OCI-LY7 (cell line): ENCODE measurements around the gene PACS1. TPM values are rescaled to one million over a fixed set of nuclear protein-coding genes. Genes with fewer than 3 reads are reported as not detected.
"Not testable (repeated sequence)": the region's sequence is repeated elsewhere in the genome, so short reads cannot be mapped to it uniquely, and the experiment has no call there.

Experiments used
- BruUV-seq: library from RNA; stranded (reverse); fragments of 400-500 nt; replicated peaks from 2 replicates; lab custom pipeline; 2021; lab: Mats Ljungman, UMichigan
- CTCF ChIA-PET: fragments of 300-600 bp; sonication (Branson Sonifier 250); formaldehyde crosslinking; loops from one replicate; lab custom pipeline; 2022; ENCODE audit warnings: antibody characterized with exemption; ENCODE audit not compliant: unreplicated experiment; lab: Charles Lee
- POLR2A ChIA-PET: fragments of 300-600 bp; sonication (Branson Sonifier 250); formaldehyde crosslinking; loops from one replicate; lab custom pipeline; 2022; ENCODE audit warnings: antibody characterized with exemption; lab: Charles Lee
- DNase-seq: peaks from one replicate; pipeline ENCODE4 v3.0.0-alpha.2; 2015; ENCODE audit warnings: low spot score
- H2AFZ ChIP-seq: fragments of 200-600 bp; sonication (generic), shearing (Covaris generic); 2 replicates; pipeline ENCODE4 v1.6.1; 2014; ENCODE audit warnings: mild to moderate bottlenecking, antibody characterized with exemption, low read length, moderate library complexity
- H3K27ac ChIP-seq: fragments of 200-600 bp; sonication (generic); 2 replicates; pipeline ENCODE4 v1.5.1; 2014; ENCODE audit warnings: mixed run types, low read depth, mild to moderate bottlenecking, moderate library complexity, low read length, inconsistent platforms; ENCODE audit not compliant: poor library complexity, severe bottlenecking
- H3K36me3 ChIP-seq: fragments of 200-600 bp; sonication (generic); 2 replicates; pipeline ENCODE4 v1.6.1; 2014; ENCODE audit warnings: mild to moderate bottlenecking, antibody characterized with exemption, low read length, moderate library complexity, mixed read lengths; ENCODE audit not compliant: insufficient read depth
- H3K4me1 ChIP-seq: fragments of 200-600 bp; sonication (generic); 2 replicates; pipeline ENCODE4 v1.5.1; 2014; ENCODE audit warnings: mild to moderate bottlenecking, low read length; ENCODE audit not compliant: insufficient read depth, poor library complexity, severe bottlenecking
- H3K4me2 ChIP-seq: fragments of 200-600 bp; sonication (generic); 2 replicates; pipeline ENCODE4 v1.6.1; 2014; ENCODE audit warnings: mild to moderate bottlenecking, low read length
- H3K4me3 ChIP-seq: fragments of 200-600 bp; sonication (generic); 2 replicates; pipeline ENCODE4 v1.5.1; 2014; ENCODE audit warnings: mild to moderate bottlenecking, low read depth, low read length; ENCODE audit not compliant: poor library complexity, severe bottlenecking
- H3K79me2 ChIP-seq: fragments of 200-600 bp; sonication (generic); 2 replicates; pipeline ENCODE4 v1.6.1; 2016; ENCODE audit warnings: low read depth, mild to moderate bottlenecking, low read length, moderate library complexity, mixed read lengths; ENCODE audit not compliant: insufficient read depth
- H3K9me2 ChIP-seq: fragments of 200-600 bp; sonication (generic); 2 replicates; pipeline ENCODE4 v1.6.1; 2016; ENCODE audit warnings: mild to moderate bottlenecking, low read length, mixed read lengths; ENCODE audit not compliant: insufficient read depth
- H3K9me3 ChIP-seq: fragments of 200-600 bp; sonication (generic); 2 replicates; pipeline ENCODE4 v1.6.1; 2014; ENCODE audit warnings: mild to moderate bottlenecking, mixed run types, low read length, mixed read lengths
- H4K20me1 ChIP-seq: fragments of 200-600 bp; sonication (generic); 2 replicates; pipeline ENCODE4 v1.6.1; 2014; ENCODE audit warnings: mild to moderate bottlenecking, antibody characterized with exemption, low read length, moderate library complexity, mixed read lengths; ENCODE audit not compliant: insufficient read depth
- CTCF ChIP-seq: fragments of 200-600 bp; sonication (generic); conservative IDR thresholded peaks from 2 replicates; pipeline ENCODE4 v1.5.1; 2014; ENCODE audit warnings: mild to moderate bottlenecking, antibody characterized with exemption, low read length, moderate library complexity, mixed read lengths
- EZH2phosphoT487 ChIP-seq: fragments of 200-600 bp; sonication (generic); IDR thresholded peaks from 2 replicates; pipeline ENCODE4 v1.6.1; 2018; ENCODE audit warnings: low read depth, borderline replicate concordance, mild to moderate bottlenecking, mixed run types, antibody characterized with exemption, low read length, moderate library complexity, mixed read lengths
- intact Hi-C: fragments of 100-400 bp; cut with micrococcal nuclease; formaldehyde crosslinking; loops from one replicate; pipeline ENCODE4 v1.10.0; 2022; ENCODE audit not compliant: unreplicated experiment
- total RNA-seq, 2 experiments: library from RNA; depleted of rRNA in 1 of 2; stranded (reverse); fragments of >200 nt in 1 of 2; shearing (Covaris generic) in 1 of 2; gene quantifications; 2 replicates each; pipeline ENCODE4 v1.2.3, GENCODE V29; 2014 to 2022

The PACS1 gene
- total RNA-seq, 2 experiments from 2014 or later = 23.7 to 52.5 TPM

- H3K4me1 ChIP-seq = peaks cover 8% of the 10 kb centered on the region
- ChIA-PET CTCF (no interaction called here), POLR2A (no interaction called here)
- no peak for TF ChIP-seq EZH2phosphoT487
- TF ChIP-seq CTCF = no peak
- H3K27ac ChIP-seq = no peak overlapping the region
- no TSS peak for BruUV-seq
- H4K20me1 ChIP-seq = no peaks in the 10 kb centered on the region
- H3K36me3 ChIP-seq = peaks cover 43% of the 10 kb centered on the region
- H2AFZ ChIP-seq = no peak overlapping the region
- H3K4me3 ChIP-seq = no peak overlapping the region
- no peaks in the 10 kb centered on the region for H3K9me3 ChIP-seq
- intact Hi-C loops = no loop called here
- H3K79me2 ChIP-seq = no peaks in the 10 kb centered on the region
- no peak for DNase-seq
- H3K9me2 ChIP-seq = no peaks in the 10 kb centered on the region
- no peak overlapping the region for H3K4me2 ChIP-seq
Observed at GRCh38 chr11:66275984-66276612, 206.0 kb downstream of the PACS1 start.

- H3K4me2 ChIP-seq, H4K20me1 ChIP-seq, H3K9me3 ChIP-seq, POLR2A ChIA-PET, H3K9me2 ChIP-seq, H3K79me2 ChIP-seq, H3K4me3 ChIP-seq, BruUV-seq, intact Hi-C loops, CTCF ChIA-PET, H2AFZ ChIP-seq, H3K27ac ChIP-seq, DNase-seq: not testable (repeated sequence)
- peaks cover 41% of the 10 kb centered on the region for H3K36me3 ChIP-seq
- H3K4me1 ChIP-seq = peaks cover 11% of the 10 kb centered on the region
Observed at GRCh38 chr11:66276619-66277018, 206.5 kb downstream of the PACS1 start.

GRCh38 chr11:66277064-66277463 is 207.0 kb downstream of the PACS1 start:
- H3K27ac ChIP-seq = not testable (repeated sequence)

More at GRCh38 chr11:66277064-66277463, 207.0 kb downstream of the PACS1 start:
- BruUV-seq = TSS peak; percentile 58
- intact Hi-C loops, H3K79me2 ChIP-seq, H2AFZ ChIP-seq, H3K4me2 ChIP-seq, CTCF ChIA-PET, H3K4me3 ChIP-seq, DNase-seq, POLR2A ChIA-PET, H3K9me3 ChIP-seq, H3K9me2 ChIP-seq, H4K20me1 ChIP-seq: not testable (repeated sequence)
- peaks cover 15% of the 10 kb centered on the region for H3K4me1 ChIP-seq
- H3K36me3 ChIP-seq = peaks cover 37% of the 10 kb centered on the region
